Neural cell (in vitro differentiated cells): Measurements from ENCODE around the gene BSN. TPM values are rescaled to one million over a fixed set of nuclear protein-coding genes. Genes with fewer than 3 reads are reported as not detected.

Experiments
- H2AFZ ChIP-seq: fragments of 200-600, 300-800 bp; sonication (generic), shearing (Covaris generic); 2 replicates; pipeline ENCODE4 v1.6.0; 2014; ENCODE audit warnings: low read depth, mild to moderate bottlenecking, antibody characterized with exemption, low read length, moderate library complexity
- H3F3A ChIP-seq: fragments of 200-600 bp; shearing (Covaris generic); 2 replicates; pipeline ENCODE4 v1.6.1; 2016; ENCODE audit warnings: mild to moderate bottlenecking, moderate library complexity, mixed read lengths, antibody characterized with exemption, low read length; ENCODE audit not compliant: insufficient read depth, poor library complexity, severe bottlenecking
- H3K27ac ChIP-seq: fragments of 200-600, 300-800 bp; sonication (generic), shearing (Covaris generic); 2 replicates; pipeline ENCODE4 v1.5.1; 2014; ENCODE audit warnings: mild to moderate bottlenecking, low read length, moderate library complexity
- H3K27me3 ChIP-seq: fragments of 300-800, 200-600 bp; sonication (generic), shearing (Covaris generic); 2 replicates; pipeline ENCODE4 v1.6.0; 2014; ENCODE audit warnings: mild to moderate bottlenecking, low read depth, low read length, moderate library complexity; ENCODE audit not compliant: insufficient read depth
- H3K36me3 ChIP-seq: fragments of 300-800, 200-600 bp; sonication (generic), shearing (Covaris generic); 2 replicates; pipeline ENCODE4 v1.5.1; 2014; ENCODE audit warnings: mild to moderate bottlenecking, antibody characterized with exemption, low read length, moderate library complexity; ENCODE audit not compliant: insufficient read depth
- H3K4me2 ChIP-seq: fragments of 300-800, 200-600 bp; sonication (generic), shearing (Covaris generic); 2 replicates; pipeline ENCODE4 v1.6.0; 2014; ENCODE audit warnings: mild to moderate bottlenecking, low read length
- H3K4me3 ChIP-seq: fragments of 300-800, 200-600 bp; sonication (generic), shearing (Covaris generic); 2 replicates; pipeline ENCODE4 v1.5.1; 2014; ENCODE audit warnings: mild to moderate bottlenecking, low read length, moderate library complexity
- H3K79me2 ChIP-seq: fragments of 200-600 bp; shearing (Covaris generic); replicated peaks from 2 replicates; pipeline ENCODE4 v1.6.0; 2014; ENCODE audit warnings: mild to moderate bottlenecking, low read length, moderate library complexity; ENCODE audit not compliant: insufficient read depth
- H3K9ac ChIP-seq: fragments of 300-800, 200-600 bp; sonication (generic), shearing (Covaris generic); 2 replicates; pipeline ENCODE4 v1.6.1; 2016; ENCODE audit warnings: mild to moderate bottlenecking, low read length, mixed read lengths
- H3K9me2 ChIP-seq: fragments of 200-600 bp; shearing (Covaris generic); 2 replicates; pipeline ENCODE4 v1.6.1; 2016; ENCODE audit warnings: mild to moderate bottlenecking, low read length, mixed read lengths; ENCODE audit not compliant: insufficient read depth
- H3K9me3 ChIP-seq: fragments of 200-600, 300-800 bp; sonication (generic), shearing (Covaris generic); 2 replicates; pipeline ENCODE4 v1.6.1; 2016; ENCODE audit warnings: mild to moderate bottlenecking, mixed run types, low read length, moderate library complexity, mixed read lengths
- H4K20me1 ChIP-seq: fragments of 200-600 bp; shearing (Covaris generic); 2 replicates; pipeline ENCODE4 v1.6.1; 2016; ENCODE audit warnings: mild to moderate bottlenecking, mixed run types; ENCODE audit not compliant: insufficient read depth
- CTCF ChIP-seq: fragments of 450-650 bp; IDR thresholded peaks from 2 replicates; pipeline ENCODE4 v1.5.1; 2014; ENCODE audit warnings: antibody characterized with exemption, mild to moderate bottlenecking, moderate library complexity; ENCODE audit not compliant: poor library complexity, severe bottlenecking
- EP300 ChIP-seq: fragments of 450-650 bp; conservative IDR thresholded peaks from 2 replicates; pipeline ENCODE4 v1.6.1; 2014; ENCODE audit warnings: antibody characterized with exemption, mild to moderate bottlenecking, moderate library complexity; ENCODE audit not compliant: poor library complexity, severe bottlenecking
- EZH2 ChIP-seq: fragments of 200-600, 300-800 bp; shearing (Covaris generic), sonication (generic); IDR thresholded peaks from 2 replicates; pipeline ENCODE4 v1.6.1; 2014; ENCODE audit warnings: antibody characterized with exemption, low read length, borderline replicate concordance, mild to moderate bottlenecking; ENCODE audit not compliant: insufficient read depth, poor library complexity, severe bottlenecking
- MXI1 ChIP-seq: fragments of 450-650 bp; conservative IDR thresholded peaks from 2 replicates; pipeline ENCODE4 v1.6.1; 2014; ENCODE audit warnings: antibody characterized with exemption, mild to moderate bottlenecking; ENCODE audit not compliant: poor library complexity, severe bottlenecking
- POLR2AphosphoS5 ChIP-seq: IDR thresholded peaks from 2 replicates; pipeline ENCODE4 v1.6.1; 2012
- RAD21 ChIP-seq: fragments of 450-650 bp; conservative IDR thresholded peaks from 2 replicates; pipeline ENCODE4 v1.6.1; 2014; ENCODE audit warnings: antibody characterized with exemption, mild to moderate bottlenecking, moderate library complexity
- REST ChIP-seq: IDR thresholded peaks from 2 replicates; pipeline ENCODE4 v1.6.1; 2012; ENCODE audit warnings: borderline replicate concordance
- SMC3 ChIP-seq: fragments of 450-650 bp; conservative IDR thresholded peaks from 2 replicates; pipeline ENCODE4 v1.6.1; 2014; ENCODE audit warnings: antibody characterized with exemption, mild to moderate bottlenecking, moderate library complexity; ENCODE audit not compliant: poor library complexity
- TAF1 ChIP-seq: IDR thresholded peaks from 2 replicates; pipeline ENCODE4 v1.6.1; 2012; ENCODE audit warnings: low read depth
- polyA plus RNA-seq: library from polyadenylated mRNA; depleted of rRNA; stranded (reverse); fragments of >200 nt; gene quantifications from 2 replicates; pipeline ENCODE4 v1.2.3, GENCODE V29; 2014

BSN gene
- polyA plus RNA-seq, 1 donor from 2014 or later, result 2.0 TPM

- no peaks in the 10 kb centered on the region for H4K20me1 ChIP-seq
- H2AFZ ChIP-seq, result no peak overlapping the region
- peaks cover 3% of the 10 kb centered on the region for H3F3A ChIP-seq
- TF ChIP-seq EP300 (no peak), RAD21 (no peak), POLR2AphosphoS5 (no peak), EZH2 (no peak), MXI1 (no peak), SMC3 (no peak), TAF1 (no peak), CTCF (no peak), REST (no peak)
- no peak overlapping the region for H3K4me2 ChIP-seq
- no peak overlapping the region for H3K9ac ChIP-seq
- H3K9me3 ChIP-seq, result no peaks in the 10 kb centered on the region
- H3K79me2 ChIP-seq, result peaks cover 23% of the 10 kb centered on the region
- no peaks in the 10 kb centered on the region for H3K9me2 ChIP-seq
- H3K36me3 ChIP-seq, result no peaks in the 10 kb centered on the region
- no peak overlapping the region for H3K27ac ChIP-seq
- no peak overlapping the region for H3K4me3 ChIP-seq
- no peaks in the 10 kb centered on the region for H3K27me3 ChIP-seq
Observed at GRCh38 chr3:49591615-49592014, 37.3 kb downstream of the BSN start.

- Histone ChIP-seq H3K9me2 (no peaks in the 10 kb centered on the region), H3K4me3 (no peak overlapping the region), H3K79me2 (peaks cover 19% of the 10 kb centered on the region), H3K36me3 (no peaks in the 10 kb centered on the region), H3K9me3 (no peaks in the 10 kb centered on the region), H3K27ac (no peak overlapping the region), H4K20me1 (no peaks in the 10 kb centered on the region), H3F3A (peaks cover 3% of the 10 kb centered on the region), H3K9ac (no peak overlapping the region), H3K4me2 (no peak overlapping the region), H2AFZ (no peak overlapping the region), H3K27me3 (no peaks in the 10 kb centered on the region)
- TF ChIP-seq RAD21 (no peak), MXI1 (no peak), SMC3 (no peak), EZH2 (no peak), CTCF (no peak), TAF1 (no peak), REST (no peak), POLR2AphosphoS5 (no peak), EP300 (no peak)
Observed at GRCh38 chr3:49593041-49593440, 38.8 kb downstream of the BSN start.
